Measurements from ENCODE around the gene TGFBR1.

DNA sequence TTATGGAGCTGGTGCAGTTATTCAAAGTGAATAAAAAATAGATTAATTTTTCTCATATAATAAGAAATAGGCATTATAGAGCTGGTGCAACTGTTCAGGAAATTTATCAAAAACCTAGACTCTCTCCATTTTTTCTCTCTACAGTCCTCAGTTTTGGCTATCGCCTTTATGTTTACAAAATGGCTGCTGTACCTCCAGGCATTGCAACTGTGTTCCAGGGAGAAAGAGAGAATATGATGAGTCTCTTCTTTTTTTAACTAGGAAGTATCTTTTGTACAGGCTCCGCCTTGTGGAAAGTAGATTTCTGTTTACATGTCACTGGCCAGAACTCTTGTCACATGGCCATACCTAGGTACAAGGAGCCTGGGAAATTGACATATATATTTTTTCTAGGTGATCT, 3.1 kb upstream of the TGFBR1 start:
- TF ChIP-seq EZH2 (IDR thresholded peaks at IDR 0.05; ENCODE audit: borderline replicate concordance, low read depth, low read length, severe bottlenecking): no peak
- TF ChIP-seq, protein P1, sequence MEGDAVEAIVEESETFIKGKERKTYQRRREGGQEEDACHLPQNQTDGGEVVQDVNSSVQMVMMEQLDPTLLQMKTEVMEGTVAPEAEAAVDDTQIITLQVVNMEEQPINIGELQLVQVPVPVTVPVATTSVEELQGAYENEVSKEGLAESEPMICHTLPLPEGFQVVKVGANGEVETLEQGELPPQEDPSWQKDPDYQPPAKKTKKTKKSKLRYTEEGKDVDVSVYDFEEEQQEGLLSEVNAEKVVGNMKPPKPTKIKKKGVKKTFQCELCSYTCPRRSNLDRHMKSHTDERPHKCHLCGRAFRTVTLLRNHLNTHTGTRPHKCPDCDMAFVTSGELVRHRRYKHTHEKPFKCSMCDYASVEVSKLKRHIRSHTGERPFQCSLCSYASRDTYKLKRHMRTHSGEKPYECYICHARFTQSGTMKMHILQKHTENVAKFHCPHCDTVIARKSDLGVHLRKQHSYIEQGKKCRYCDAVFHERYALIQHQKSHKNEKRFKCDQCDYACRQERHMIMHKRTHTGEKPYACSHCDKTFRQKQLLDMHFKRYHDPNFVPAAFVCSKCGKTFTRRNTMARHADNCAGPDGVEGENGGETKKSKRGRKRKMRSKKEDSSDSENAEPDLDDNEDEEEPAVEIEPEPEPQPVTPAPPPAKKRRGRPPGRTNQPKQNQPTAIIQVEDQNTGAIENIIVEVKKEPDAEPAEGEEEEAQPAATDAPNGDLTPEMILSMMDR (IDR thresholded peaks at IDR 0.05; ENCODE audit: borderline replicate concordance, extremely low read depth, low read length, poor library complexity, severe bottlenecking): no peak
